K562 (cell line): ENCODE results near the gene FBP1.

ENCODE experiments used
- CBX5 ChIP-seq: IDR thresholded peaks from 2 replicates; pipeline ENCODE4 v1.6.1; 2014; ENCODE audit warnings: low read depth, borderline replicate concordance
- CTCF ChIP-seq, 3 experiments: IDR thresholded peaks in 2 of 3; conservative IDR thresholded peaks in 1 of 3; 2 replicates each; pipeline ENCODE4 v1.5.1; 2011 to 2012; ENCODE audit warnings: low read length in 3 of 3, mild to moderate bottlenecking in 3 of 3, control low read depth in 2 of 3, improper control_type of control experiment in 1 of 3, inconsistent platforms in 1 of 3, low read depth in 1 of 3, mixed read lengths in 1 of 3, moderate library complexity in 1 of 3; ENCODE audit not compliant: insufficient read depth in 2 of 3
- ZNF217 ChIP-seq: sonication (generic); formaldehyde crosslinking; IDR thresholded peaks from 2 replicates; pipeline ENCODE4 v1.8.0; 2022; ENCODE audit warnings: mild to moderate bottlenecking, missing genetic modification reagents

DNA sequence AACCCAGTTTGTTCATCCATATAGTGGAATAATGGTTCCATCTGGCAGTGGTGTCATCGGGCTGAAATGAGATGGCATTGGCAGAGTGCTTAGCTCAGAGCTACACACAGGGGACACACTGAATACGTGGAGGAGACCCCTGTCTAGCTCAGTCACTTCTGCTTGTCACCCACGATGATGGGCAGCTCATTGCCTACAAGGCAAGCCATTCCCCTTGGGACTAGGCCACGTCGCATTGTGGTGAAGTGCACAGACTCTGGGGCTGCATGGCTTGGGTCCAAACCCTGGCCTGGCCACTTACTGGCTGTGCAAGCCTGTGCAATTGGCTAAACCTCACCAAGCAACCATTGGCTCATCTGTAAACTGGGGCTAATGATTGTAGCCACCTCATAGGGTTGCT is 3.2 kb upstream of the FBP1 start:
- TF ChIP-seq ZNF217 (no peak), CTCF (IDR thresholded peaks at IDR 0.05 in 2 of 3, conservative IDR thresholded peaks at IDR 0.05 in 1 of 3; ENCODE audit: insufficient read depth in 2 of 3, low read depth in 1 of 3, low read length in 3 of 3) (no peak), CBX5 (no peak)
